HFF-Myc (cell line): ENCODE measurements around the gene SNAI1.

ENCODE experiments used
- DNase-seq: peaks from one replicate; pipeline ENCODE4 v3.0.0-alpha.2; 2011; ENCODE audit warnings: low read depth; ENCODE audit errors: extremely low read depth
- H3K4me3 ChIP-seq: replicated peaks from 2 replicates; pipeline ENCODE4 v1.5.1; 2011; ENCODE audit warnings: low read depth, mild to moderate bottlenecking, control low read depth, low read length
- CTCF ChIP-seq: IDR thresholded peaks from 2 replicates; pipeline ENCODE4 v1.5.1; 2012; ENCODE audit warnings: mild to moderate bottlenecking, low read depth, low read length, control low read depth; ENCODE audit errors: missing control alignments

The SNAI1 gene

GRCh38 chr20:49982346-49983122 lies at the start of gene SNAI1:
Gene SNAI1 (plus strand): TSS chr20:49982980. CDS start chr20:49983060, 80 bp downstream.
- TF ChIP-seq CTCF, result peak; percentile 48
- DNase-seq, result no peak
- H3K4me3 ChIP-seq, result peak within 1 kb of the TSS; percentile 94

DNA sequence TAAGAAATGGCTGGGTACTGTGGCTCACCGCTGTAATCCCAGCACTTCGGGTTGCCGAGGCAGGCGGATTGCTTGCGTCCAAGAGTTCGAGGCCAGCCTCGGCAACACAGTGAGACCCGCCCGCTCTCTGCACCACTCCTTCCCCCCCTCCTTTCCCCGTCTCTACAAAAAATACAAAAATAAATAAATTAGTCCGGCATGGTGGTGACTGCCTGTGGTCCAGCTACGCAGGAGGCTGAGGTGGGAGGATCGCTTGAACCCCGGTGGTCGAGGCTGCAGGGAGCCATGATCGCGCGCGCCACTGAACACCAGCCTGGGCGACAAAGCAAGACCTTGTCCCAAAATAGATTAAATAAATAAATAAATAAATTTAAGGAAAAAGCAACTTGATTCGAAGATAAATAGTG lies 47.0 kb upstream of the SNAI1 start:
- no peak for DNase-seq
- no peak for TF ChIP-seq CTCF
- peak overlapping the region; percentile 83 for H3K4me3 ChIP-seq

DNA sequence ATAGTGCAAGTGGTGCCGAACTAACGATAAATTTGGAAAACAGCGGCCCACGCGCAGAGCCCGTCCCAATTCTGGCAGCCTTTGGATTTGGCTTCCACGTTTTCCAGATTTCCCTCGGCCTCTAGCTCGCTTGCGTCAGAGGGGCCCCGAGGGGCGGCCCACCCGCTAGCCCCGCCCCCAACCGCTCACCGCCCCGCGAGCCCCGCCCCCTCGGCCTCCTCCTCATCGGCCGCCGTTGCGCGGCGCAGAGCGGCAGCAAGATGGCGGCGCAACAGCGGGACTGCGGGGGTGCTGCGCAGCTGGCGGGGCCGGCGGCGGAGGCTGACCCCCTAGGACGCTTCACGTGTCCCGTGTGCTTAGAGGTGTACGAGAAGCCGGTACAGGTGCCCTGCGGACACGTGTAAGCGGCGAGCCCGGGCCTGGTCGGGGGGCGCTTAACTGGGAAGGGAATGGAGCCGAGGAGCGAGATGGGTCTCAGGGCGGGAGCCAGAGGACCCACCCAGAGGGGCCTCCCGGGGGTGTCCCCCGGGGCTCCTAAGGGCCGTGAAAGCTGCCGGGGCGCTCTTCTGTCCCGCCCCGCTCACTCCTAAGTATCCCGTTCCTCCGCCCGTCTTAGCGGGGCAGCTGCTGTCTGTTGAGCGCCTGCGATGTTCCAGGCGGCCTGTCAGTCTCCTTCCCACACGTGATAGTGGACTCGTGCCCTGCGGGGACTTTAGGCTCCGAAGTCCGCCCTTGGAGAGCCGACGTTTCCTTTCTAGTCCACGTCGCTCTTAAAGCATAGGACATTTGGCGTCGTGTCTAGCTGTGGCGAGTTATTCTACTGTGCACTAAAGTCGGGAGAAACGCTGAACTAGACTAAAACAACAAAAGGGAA lies 46.4 kb upstream of the SNAI1 start, which contains the start of gene RNF114:
TSS of gene RNF114 (plus strand) at position 245 of the 874 bp plus-strand sequence. CDS start at position 261, 16 bp downstream.
- no peak for TF ChIP-seq CTCF
- DNase-seq, result peak; percentile 72
- peak within 1 kb of the TSS; percentile 83 for H3K4me3 ChIP-seq

DNA sequence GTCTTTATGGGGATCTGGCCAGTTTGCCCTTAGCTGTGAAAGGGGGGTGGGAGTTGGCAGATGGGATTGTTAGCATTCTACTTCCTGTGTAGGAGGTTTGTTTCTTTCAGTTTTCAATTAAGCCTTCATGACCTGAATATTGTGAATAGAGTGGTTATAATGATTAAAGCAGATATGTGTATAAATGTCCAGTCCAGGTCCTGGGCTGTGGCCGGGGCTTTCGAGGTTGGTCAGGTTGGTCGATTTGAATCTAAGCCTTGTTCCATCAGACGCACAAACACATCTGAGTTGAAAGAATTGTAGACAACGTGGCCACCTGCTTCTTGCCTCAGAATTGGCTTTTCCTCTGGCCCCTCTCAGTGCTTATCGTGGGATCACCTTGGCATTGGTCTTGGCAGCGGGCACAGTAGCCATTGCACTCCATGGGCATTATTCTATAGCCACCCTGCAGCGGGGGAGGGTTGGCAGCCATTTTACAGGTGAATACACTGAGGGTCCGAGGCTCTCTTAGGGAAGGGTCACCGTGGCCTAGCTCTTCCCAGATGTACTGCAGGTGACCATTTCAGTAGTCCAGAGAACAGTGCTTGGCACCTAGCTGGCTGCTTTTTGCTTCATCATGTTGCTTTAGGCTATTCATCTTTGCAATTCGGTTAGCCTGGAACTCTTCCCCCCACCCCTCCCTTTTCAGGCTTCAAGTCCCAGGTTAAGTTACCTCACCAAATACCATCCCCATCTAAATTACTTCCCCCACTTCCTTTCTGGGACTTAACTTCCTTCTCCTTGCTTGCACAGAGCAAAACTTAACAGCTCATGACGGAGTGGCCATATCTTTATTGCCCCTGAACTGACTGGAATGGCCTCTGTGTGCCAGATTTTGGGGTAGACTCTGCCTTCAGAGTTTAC lies 45.5 kb upstream of the SNAI1 start:
- no peak for DNase-seq
- H3K4me3 ChIP-seq, result peak overlapping the region; percentile 83
- no peak for TF ChIP-seq CTCF

GRCh38 chr20:49938173-49939163 lies 44.3 kb upstream of the SNAI1 start:
- TF ChIP-seq CTCF, result no peak
- H3K4me3 ChIP-seq, result peak overlapping the region; percentile 83
- DNase-seq, result no peak
